ENCODE data around the gene PRPF4.
"Not testable (repeated sequence)": the region's sequence is repeated elsewhere in the genome, so short reads cannot be mapped to it uniquely, and the experiment has no call there.

Gene PRPF4

GRCh38 chr9:113244556-113244955 is 30.9 kb upstream of the PRPF4 start:
- Histone ChIP-seq H3K36me3 (ENCODE audit: control insufficient read depth, insufficient read depth, low read length) (no peaks in the 10 kb centered on the region), H3K4me3 (ENCODE audit: insufficient read depth, low read depth, low read length) (no peak overlapping the region), H3K4me1 (ENCODE audit: control insufficient read depth, insufficient read depth, low read length) (no peaks in the 10 kb centered on the region), H3K9me3 (ENCODE audit: control insufficient read depth, low read length) (no peaks in the 10 kb centered on the region), H3K27ac (ENCODE audit: insufficient read depth, low read depth, low read length, poor library complexity, severe bottlenecking) (no peak overlapping the region), H3K27me3 (ENCODE audit: control insufficient read depth, insufficient read depth, low read length, poor library complexity, severe bottlenecking) (no peaks in the 10 kb centered on the region)
- 91% methylated on average over 2 of the region's 2 CpGs for WGBS, 2 experiments

GRCh38 chr9:113245894-113246293 is 29.6 kb upstream of the PRPF4 start:
- WGBS, 2 experiments, result 91% methylated on average over 4 of the region's 4 CpGs
- Histone ChIP-seq H3K9me3 (ENCODE audit: control insufficient read depth, low read length) (no peaks in the 10 kb centered on the region), H3K27me3 (ENCODE audit: control insufficient read depth, insufficient read depth, low read length, poor library complexity, severe bottlenecking) (no peaks in the 10 kb centered on the region), H3K36me3 (ENCODE audit: control insufficient read depth, insufficient read depth, low read length) (no peaks in the 10 kb centered on the region), H3K4me1 (ENCODE audit: control insufficient read depth, insufficient read depth, low read length) (no peaks in the 10 kb centered on the region), H3K4me3 (ENCODE audit: insufficient read depth, low read depth, low read length) (no peak overlapping the region), H3K27ac (ENCODE audit: insufficient read depth, low read depth, low read length, poor library complexity, severe bottlenecking) (no peak overlapping the region)

GRCh38 chr9:113246928-113247327 is 28.5 kb upstream of the PRPF4 start:
- no peak overlapping the region for H3K27ac ChIP-seq (ENCODE audit: insufficient read depth, low read depth, low read length, poor library complexity, severe bottlenecking)
- no peaks in the 10 kb centered on the region for H3K36me3 ChIP-seq (ENCODE audit: control insufficient read depth, insufficient read depth, low read length)
- no peaks in the 10 kb centered on the region for H3K27me3 ChIP-seq (ENCODE audit: control insufficient read depth, insufficient read depth, low read length, poor library complexity, severe bottlenecking)
- 90 to 93% methylated on average over 6 of the region's 6 CpGs for WGBS, 2 experiments
- H3K4me3 ChIP-seq (ENCODE audit: insufficient read depth, low read depth, low read length), result no peak overlapping the region
- no peaks in the 10 kb centered on the region for H3K9me3 ChIP-seq (ENCODE audit: control insufficient read depth, low read length)
- H3K4me1 ChIP-seq (ENCODE audit: control insufficient read depth, insufficient read depth, low read length), result no peaks in the 10 kb centered on the region

- H3K27ac ChIP-seq (ENCODE audit: insufficient read depth, low read depth, low read length, poor library complexity, severe bottlenecking), result no peak overlapping the region
- no peaks in the 10 kb centered on the region for H3K36me3 ChIP-seq (ENCODE audit: control insufficient read depth, insufficient read depth, low read length)
- H3K9me3 ChIP-seq (ENCODE audit: control insufficient read depth, low read length), result no peaks in the 10 kb centered on the region
- no peaks in the 10 kb centered on the region for H3K27me3 ChIP-seq (ENCODE audit: control insufficient read depth, insufficient read depth, low read length, poor library complexity, severe bottlenecking)
- no peak overlapping the region for H3K4me3 ChIP-seq (ENCODE audit: insufficient read depth, low read depth, low read length)
- no peaks in the 10 kb centered on the region for H3K4me1 ChIP-seq (ENCODE audit: control insufficient read depth, insufficient read depth, low read length)
Observed at GRCh38 chr9:113247640-113248039, 27.8 kb upstream of the PRPF4 start.

- H3K9me3 ChIP-seq (ENCODE audit: control insufficient read depth, low read length); H3K27me3 ChIP-seq (ENCODE audit: control insufficient read depth, insufficient read depth, low read length, poor library complexity, severe bottlenecking); H3K4me3 ChIP-seq (ENCODE audit: insufficient read depth, low read depth, low read length); H3K4me1 ChIP-seq (ENCODE audit: control insufficient read depth, insufficient read depth, low read length); H3K27ac ChIP-seq (ENCODE audit: insufficient read depth, low read depth, low read length, poor library complexity, severe bottlenecking); H3K36me3 ChIP-seq (ENCODE audit: control insufficient read depth, insufficient read depth, low read length): not testable (repeated sequence)
- 83 to 100% methylated on average over 1 of the region's 2 CpGs for WGBS, 2 experiments
Observed at GRCh38 chr9:113249661-113250060, 25.8 kb upstream of the PRPF4 start.

- Histone ChIP-seq H3K4me3 (ENCODE audit: insufficient read depth, low read depth, low read length) (no peak overlapping the region), H3K4me1 (ENCODE audit: control insufficient read depth, insufficient read depth, low read length) (no peaks in the 10 kb centered on the region), H3K27ac (ENCODE audit: insufficient read depth, low read depth, low read length, poor library complexity, severe bottlenecking) (no peak overlapping the region), H3K27me3 (ENCODE audit: control insufficient read depth, insufficient read depth, low read length, poor library complexity, severe bottlenecking) (no peaks in the 10 kb centered on the region), H3K36me3 (ENCODE audit: control insufficient read depth, insufficient read depth, low read length) (no peaks in the 10 kb centered on the region), H3K9me3 (ENCODE audit: control insufficient read depth, low read length) (no peaks in the 10 kb centered on the region)
- 88 to 94% methylated on average over 2 of the region's 2 CpGs for WGBS, 2 experiments
Observed at GRCh38 chr9:113250807-113251206, 24.7 kb upstream of the PRPF4 start.

GRCh38 chr9:113254991-113255390 is 20.5 kb upstream of the PRPF4 start:
- Histone ChIP-seq H3K27ac (ENCODE audit: insufficient read depth, low read depth, low read length, poor library complexity, severe bottlenecking) (no peak overlapping the region), H3K4me1 (ENCODE audit: control insufficient read depth, insufficient read depth, low read length) (no peaks in the 10 kb centered on the region), H3K4me3 (ENCODE audit: insufficient read depth, low read depth, low read length) (no peak overlapping the region), H3K9me3 (ENCODE audit: control insufficient read depth, low read length) (no peaks in the 10 kb centered on the region), H3K27me3 (ENCODE audit: control insufficient read depth, insufficient read depth, low read length, poor library complexity, severe bottlenecking) (no peaks in the 10 kb centered on the region), H3K36me3 (ENCODE audit: control insufficient read depth, insufficient read depth, low read length) (peaks cover 8% of the 10 kb centered on the region)
- 93 to 95% methylated on average over 1 of the region's 1 CpG for WGBS, 2 experiments

GRCh38 chr9:113255438-113255837 is 20.0 kb upstream of the PRPF4 start:
- WGBS, 2 experiments, result 94 to 95% methylated on average over 6 of the region's 6 CpGs

GRCh38 chr9:113257863-113258262 is 17.6 kb upstream of the PRPF4 start:
- 93 to 99% methylated on average over 3 of the region's 3 CpGs for WGBS, 2 experiments
- peaks cover 12% of the 10 kb centered on the region for H3K36me3 ChIP-seq (ENCODE audit: control insufficient read depth, insufficient read depth, low read length)
- H3K9me3 ChIP-seq (ENCODE audit: control insufficient read depth, low read length), result no peaks in the 10 kb centered on the region
- no peak overlapping the region for H3K27ac ChIP-seq (ENCODE audit: insufficient read depth, low read depth, low read length, poor library complexity, severe bottlenecking)
- H3K4me3 ChIP-seq (ENCODE audit: insufficient read depth, low read depth, low read length), result no peak overlapping the region
- no peaks in the 10 kb centered on the region for H3K27me3 ChIP-seq (ENCODE audit: control insufficient read depth, insufficient read depth, low read length, poor library complexity, severe bottlenecking)
- H3K4me1 ChIP-seq (ENCODE audit: control insufficient read depth, insufficient read depth, low read length), result no peaks in the 10 kb centered on the region

More at GRCh38 chr9:113255438-113255837, 20.0 kb upstream of the PRPF4 start:
- H3K9me3 ChIP-seq (ENCODE audit: control insufficient read depth, low read length), result no peaks in the 10 kb centered on the region
- no peak overlapping the region for H3K27ac ChIP-seq (ENCODE audit: insufficient read depth, low read depth, low read length, poor library complexity, severe bottlenecking)
- H3K36me3 ChIP-seq (ENCODE audit: control insufficient read depth, insufficient read depth, low read length), result peaks cover 12% of the 10 kb centered on the region
- no peak overlapping the region for H3K4me3 ChIP-seq (ENCODE audit: insufficient read depth, low read depth, low read length)
- no peaks in the 10 kb centered on the region for H3K27me3 ChIP-seq (ENCODE audit: control insufficient read depth, insufficient read depth, low read length, poor library complexity, severe bottlenecking)
- no peaks in the 10 kb centered on the region for H3K4me1 ChIP-seq (ENCODE audit: control insufficient read depth, insufficient read depth, low read length)

- Histone ChIP-seq H3K27ac (ENCODE audit: insufficient read depth, low read depth, low read length, poor library complexity, severe bottlenecking) (no peak overlapping the region), H3K4me1 (ENCODE audit: control insufficient read depth, insufficient read depth, low read length) (no peaks in the 10 kb centered on the region), H3K9me3 (ENCODE audit: control insufficient read depth, low read length) (no peaks in the 10 kb centered on the region), H3K36me3 (ENCODE audit: control insufficient read depth, insufficient read depth, low read length) (peaks cover 12% of the 10 kb centered on the region), H3K4me3 (ENCODE audit: insufficient read depth, low read depth, low read length) (no peak overlapping the region), H3K27me3 (ENCODE audit: control insufficient read depth, insufficient read depth, low read length, poor library complexity, severe bottlenecking) (no peaks in the 10 kb centered on the region)
- 96 to 100% methylated on average over 1 of the region's 1 CpG for WGBS, 2 experiments
Observed at GRCh38 chr9:113258282-113258681, 17.2 kb upstream of the PRPF4 start.
